GM23338 (cell line): ENCODE data around the gene MYCL.

ENCODE experiments used
- EZH2phosphoT487 ChIP-seq: fragments of 200-600 bp; sonication (generic); IDR thresholded peaks from one replicate; pipeline ENCODE4 v1.8.1; 2018; ENCODE audit warnings: antibody characterized with exemption; ENCODE audit not compliant: unreplicated experiment
- TF ChIP-seq, protein P1 (sequence below), 2 experiments: fragments of 200-600 bp in 1 of 2; sonication (generic) in 1 of 2; conservative IDR thresholded peaks; 2 replicates each; pipeline versions ENCODE4 v1.5.1 to v1.6.1; 2016 to 2017; ENCODE audit warnings: antibody characterized with exemption in 2 of 2, low read depth in 2 of 2, mild to moderate bottlenecking in 2 of 2, moderate library complexity in 1 of 2

DNA sequence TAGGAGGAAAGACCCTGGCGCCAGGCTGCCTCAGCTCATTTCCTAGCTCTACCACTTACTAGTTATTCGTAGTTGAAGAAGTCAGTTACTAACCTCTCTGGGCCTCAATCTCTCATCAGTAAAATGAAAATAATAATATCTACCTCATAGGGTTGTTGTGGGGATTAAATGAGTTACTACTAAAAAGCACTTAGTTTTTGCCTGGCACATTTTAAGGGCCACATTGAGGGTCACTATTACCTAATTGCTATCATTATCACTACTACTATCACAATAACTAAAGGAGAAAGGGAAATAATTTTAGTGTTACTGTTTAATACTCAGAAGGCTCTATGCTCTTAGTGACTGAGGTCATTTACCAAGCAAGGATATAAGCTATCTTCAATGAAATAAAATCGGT, 43.4 kb downstream of the MYCL start:
- TF ChIP-seq, protein P1, sequence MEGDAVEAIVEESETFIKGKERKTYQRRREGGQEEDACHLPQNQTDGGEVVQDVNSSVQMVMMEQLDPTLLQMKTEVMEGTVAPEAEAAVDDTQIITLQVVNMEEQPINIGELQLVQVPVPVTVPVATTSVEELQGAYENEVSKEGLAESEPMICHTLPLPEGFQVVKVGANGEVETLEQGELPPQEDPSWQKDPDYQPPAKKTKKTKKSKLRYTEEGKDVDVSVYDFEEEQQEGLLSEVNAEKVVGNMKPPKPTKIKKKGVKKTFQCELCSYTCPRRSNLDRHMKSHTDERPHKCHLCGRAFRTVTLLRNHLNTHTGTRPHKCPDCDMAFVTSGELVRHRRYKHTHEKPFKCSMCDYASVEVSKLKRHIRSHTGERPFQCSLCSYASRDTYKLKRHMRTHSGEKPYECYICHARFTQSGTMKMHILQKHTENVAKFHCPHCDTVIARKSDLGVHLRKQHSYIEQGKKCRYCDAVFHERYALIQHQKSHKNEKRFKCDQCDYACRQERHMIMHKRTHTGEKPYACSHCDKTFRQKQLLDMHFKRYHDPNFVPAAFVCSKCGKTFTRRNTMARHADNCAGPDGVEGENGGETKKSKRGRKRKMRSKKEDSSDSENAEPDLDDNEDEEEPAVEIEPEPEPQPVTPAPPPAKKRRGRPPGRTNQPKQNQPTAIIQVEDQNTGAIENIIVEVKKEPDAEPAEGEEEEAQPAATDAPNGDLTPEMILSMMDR (conservative IDR thresholded peaks at IDR 0.05; ENCODE audit: low read depth in 2 of 2): no peak
- TF ChIP-seq EZH2phosphoT487: no peak
